Hippocampal formation (tissue), 2 donors: ENCODE measurements around the gene TBC1D16.
A peak's percentile ranks its signal among the peaks of the same experiment; 100 is the strongest.

Experiments
- DNase-seq, 2 donors: peaks; one replicate each; lab custom pipeline; 2025; lab: John Stamatoyannopoulos, UW

Gene TBC1D16, protein sequence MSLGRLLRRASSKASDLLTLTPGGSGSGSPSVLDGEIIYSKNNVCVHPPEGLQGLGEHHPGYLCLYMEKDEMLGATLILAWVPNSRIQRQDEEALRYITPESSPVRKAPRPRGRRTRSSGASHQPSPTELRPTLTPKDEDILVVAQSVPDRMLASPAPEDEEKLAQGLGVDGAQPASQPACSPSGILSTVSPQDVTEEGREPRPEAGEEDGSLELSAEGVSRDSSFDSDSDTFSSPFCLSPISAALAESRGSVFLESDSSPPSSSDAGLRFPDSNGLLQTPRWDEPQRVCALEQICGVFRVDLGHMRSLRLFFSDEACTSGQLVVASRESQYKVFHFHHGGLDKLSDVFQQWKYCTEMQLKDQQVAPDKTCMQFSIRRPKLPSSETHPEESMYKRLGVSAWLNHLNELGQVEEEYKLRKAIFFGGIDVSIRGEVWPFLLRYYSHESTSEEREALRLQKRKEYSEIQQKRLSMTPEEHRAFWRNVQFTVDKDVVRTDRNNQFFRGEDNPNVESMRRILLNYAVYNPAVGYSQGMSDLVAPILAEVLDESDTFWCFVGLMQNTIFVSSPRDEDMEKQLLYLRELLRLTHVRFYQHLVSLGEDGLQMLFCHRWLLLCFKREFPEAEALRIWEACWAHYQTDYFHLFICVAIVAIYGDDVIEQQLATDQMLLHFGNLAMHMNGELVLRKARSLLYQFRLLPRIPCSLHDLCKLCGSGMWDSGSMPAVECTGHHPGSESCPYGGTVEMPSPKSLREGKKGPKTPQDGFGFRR

GRCh38 chr17:80035687-80035936 is at the start of gene TBC1D16:
TBC1D16 (minus strand) TSS chr17:80035872; CDS start chr17:80013547, 22,325 bp downstream.
- DNase-seq = no peak

DNA sequence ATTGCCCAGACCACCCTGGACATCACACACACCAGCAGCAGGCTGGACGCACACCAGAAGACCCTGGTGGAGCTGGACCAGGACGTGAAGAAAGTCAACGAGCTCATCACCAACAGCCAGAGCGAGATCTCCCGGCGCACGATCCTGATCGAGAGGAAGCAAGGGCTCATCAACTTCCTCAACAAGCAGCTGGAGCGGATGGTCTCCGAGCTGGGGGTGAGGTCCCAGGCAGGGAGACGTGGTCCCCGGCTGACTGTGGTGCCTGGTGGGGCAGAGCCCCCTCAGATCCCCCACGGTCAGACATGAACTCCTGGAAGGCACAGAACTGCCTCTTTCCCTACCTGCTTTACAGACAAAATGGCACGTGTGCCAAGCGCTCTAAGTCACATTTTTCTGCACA is 49.1 kb upstream of the TBC1D16 start:
- no peak for DNase-seq

GRCh38 chr17:80083136-80083661 is 47.5 kb upstream of the TBC1D16 start:
- no peak for DNase-seq

- peak; percentile 31 to 34 for DNase-seq
Measured at GRCh38 chr17:80082403-80083135, 46.9 kb upstream of the TBC1D16 start.

- DNase-seq = no peak
Measured at GRCh38 chr17:80081596-80081995, 45.9 kb upstream of the TBC1D16 start.

- no peak for DNase-seq
Measured at GRCh38 chr17:80080081-80080480, 44.4 kb upstream of the TBC1D16 start.

GRCh38 chr17:80072410-80072809 is 36.7 kb upstream of the TBC1D16 start:
- no peak for DNase-seq

GRCh38 chr17:80071116-80071841 is 35.6 kb upstream of the TBC1D16 start:
- DNase-seq = peak in 1 of 2 donors; percentile 24

GRCh38 chr17:80070375-80071115 is 34.9 kb upstream of the TBC1D16 start:
- no peak for DNase-seq

- no peak for DNase-seq
Measured at GRCh38 chr17:80068301-80069222, 32.9 kb upstream of the TBC1D16 start.

DNA sequence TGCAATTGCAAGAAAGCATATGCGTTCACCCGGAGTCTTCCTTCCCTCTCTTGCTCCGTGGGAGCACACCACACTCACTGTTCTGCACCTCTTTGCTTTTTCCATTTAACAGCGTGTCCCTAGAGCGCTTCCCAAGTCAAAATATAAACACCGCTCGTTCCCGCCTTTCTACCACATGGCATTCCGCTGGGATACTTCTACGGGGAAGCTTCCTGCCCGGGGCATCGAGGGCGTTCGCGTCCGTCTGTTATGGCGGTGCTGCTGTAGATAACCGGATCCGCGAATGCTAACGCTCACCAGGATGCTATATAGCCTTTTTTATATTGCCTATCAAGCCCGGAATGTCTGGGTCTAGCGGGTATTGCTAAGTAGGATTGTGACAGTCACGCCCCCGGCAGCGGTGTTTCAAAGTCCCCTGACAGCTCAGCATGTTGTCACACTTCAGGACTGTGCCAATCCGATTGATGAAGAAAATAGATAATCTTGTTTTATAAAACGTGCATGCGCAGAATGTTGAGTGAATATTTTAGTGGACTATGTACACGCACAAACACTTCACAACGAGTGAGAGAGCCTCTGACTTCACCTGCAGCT is 31.8 kb upstream of the TBC1D16 start:
- DNase-seq = no peak

DNA sequence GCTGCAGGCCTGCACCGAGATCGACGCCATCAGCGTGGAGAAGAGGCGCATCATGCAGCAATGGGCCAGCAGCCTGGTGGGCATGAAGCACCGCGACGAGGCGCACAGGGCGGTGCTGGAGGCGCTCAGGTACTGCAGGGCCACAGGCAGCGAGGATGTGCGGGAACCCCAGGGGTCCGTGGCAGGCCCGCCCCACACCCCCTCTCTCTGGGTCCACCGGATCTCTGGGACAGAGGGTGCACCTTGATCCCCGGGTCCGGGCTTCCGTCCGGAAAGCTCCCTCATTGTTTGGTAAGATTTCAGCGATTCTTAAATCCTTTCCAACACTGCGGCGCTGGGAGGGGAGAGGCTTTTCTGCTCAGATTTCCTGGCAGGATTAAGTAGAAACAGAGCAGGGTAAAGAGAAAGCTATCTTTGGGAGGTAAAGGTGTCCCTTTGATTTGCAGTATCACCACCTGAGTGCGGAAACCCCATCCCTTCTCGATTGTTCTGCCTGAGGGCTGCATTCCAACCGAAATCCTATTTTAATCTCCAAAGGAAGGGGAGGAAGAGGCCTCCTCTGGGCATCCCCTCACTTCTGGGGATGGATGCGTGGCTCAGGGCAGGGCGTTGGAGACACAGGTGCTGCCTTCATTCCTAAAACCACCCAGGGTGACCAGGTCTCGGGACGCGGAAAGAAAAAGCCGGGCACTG is 30.0 kb upstream of the TBC1D16 start:
- no peak for DNase-seq

DNA sequence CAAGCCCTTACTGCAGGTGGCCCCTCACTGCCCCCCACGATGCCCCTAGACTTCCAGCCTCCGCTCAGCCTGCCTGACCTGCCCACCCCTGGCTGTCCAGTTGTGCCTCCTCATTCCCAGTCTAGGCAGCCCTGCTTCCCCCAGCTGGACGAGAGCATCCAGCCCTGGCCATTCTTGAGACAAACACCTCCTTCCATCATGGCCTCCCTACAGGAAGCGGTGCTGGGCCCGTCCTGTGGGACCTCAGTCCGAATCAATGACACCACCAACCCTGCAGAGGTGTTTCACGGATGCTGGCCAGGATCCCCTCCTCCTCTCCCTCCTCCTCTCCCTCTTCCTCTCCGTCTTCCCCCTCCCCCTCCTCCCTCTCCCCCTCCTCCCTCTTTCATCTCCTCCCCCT is 29.0 kb upstream of the TBC1D16 start:
- no peak for DNase-seq

GRCh38 chr17:80063830-80064585 is 28.3 kb upstream of the TBC1D16 start:
- no peak for DNase-seq

DNA sequence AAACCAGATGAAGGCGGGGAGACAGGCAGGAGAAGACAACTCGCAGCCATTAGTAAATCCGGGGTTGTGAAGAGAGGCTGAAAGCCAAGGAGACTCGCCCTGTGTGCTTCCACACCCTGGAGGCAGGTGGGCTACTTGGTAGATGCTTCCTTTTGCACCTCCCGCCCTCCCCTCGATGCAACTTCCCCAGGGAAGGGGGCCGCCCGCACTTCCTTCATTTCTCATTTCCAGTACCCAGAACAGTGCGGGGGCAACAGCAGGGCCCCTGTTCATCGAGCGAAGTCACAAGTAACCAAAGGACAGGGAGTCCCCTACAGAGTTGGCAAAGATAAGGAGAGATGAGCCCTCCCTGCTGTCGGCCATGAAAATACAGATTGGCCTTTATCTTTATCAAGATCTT is 25.7 kb upstream of the TBC1D16 start:
- no peak for DNase-seq

DNA sequence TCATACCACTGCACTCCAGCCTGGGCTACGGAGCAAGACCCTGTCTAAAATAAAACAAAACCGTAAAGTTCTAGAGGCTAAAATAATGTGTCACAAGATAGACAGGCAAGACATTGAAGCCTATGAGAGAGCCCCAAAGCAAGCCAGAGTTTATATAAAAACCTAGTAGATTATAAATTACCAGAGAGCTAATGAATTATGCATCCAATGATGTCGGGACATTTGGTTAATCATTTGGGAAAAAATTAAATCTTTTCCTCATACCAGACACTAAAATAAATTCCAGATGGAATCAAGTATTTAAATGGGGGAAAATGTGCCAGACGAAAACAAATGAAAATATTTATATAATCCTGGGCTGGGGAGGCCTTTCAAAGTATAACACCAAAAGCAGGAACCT is 25.0 kb upstream of the TBC1D16 start:
- DNase-seq = no peak

GRCh38 chr17:80058311-80058955 is 22.8 kb upstream of the TBC1D16 start:
- DNase-seq = no peak

GRCh38 chr17:80055597-80055996 is 19.9 kb upstream of the TBC1D16 start:
- DNase-seq = no peak
